Peyer's patch (tissue), 4 donors: Measurements from ENCODE around the gene ARPP21. TPM values are rescaled to one million over a fixed set of nuclear protein-coding genes. Genes with fewer than 3 reads are reported as not detected.
"Not testable (repeated sequence)": the region's sequence is repeated elsewhere in the genome, so short reads cannot be mapped to it uniquely, and the experiment has no call there.

Experiments used
- DNase-seq, 3 donors: peaks; one replicate each; pipeline ENCODE4 v3.0.0-alpha.2; 2017 to 2019
- H3K27ac ChIP-seq, 4 donors: fragments of 200-600 bp; sonication (generic); one replicate each; pipeline ENCODE4 v1.5.1; 2016 to 2019
- H3K27me3 ChIP-seq, 2 donors: fragments of 200-600 bp; sonication (generic); one replicate each; pipeline ENCODE4 v1.5.1; 2019
- H3K36me3 ChIP-seq, 3 donors: fragments of 200-600 bp; sonication (generic); one replicate each; pipeline ENCODE4 v1.5.1; 2016 to 2019
- H3K4me1 ChIP-seq, 4 donors: fragments of 200-600 bp; sonication (generic); one replicate each; pipeline ENCODE4 v1.5.1; 2016 to 2019
- H3K4me3 ChIP-seq, 4 donors: fragments of 200-600 bp; sonication (generic); 1 replicate in 3 of 4; 2 replicates in 1 of 4; pipeline ENCODE4 v1.5.1; 2016 to 2019; ENCODE audit warnings: mild to moderate bottlenecking in 1 of 4
- H3K9me3 ChIP-seq, 4 donors: fragments of 200-600 bp; sonication (generic); one replicate each; pipeline ENCODE4 v1.5.1; 2016 to 2019; ENCODE audit warnings: mild to moderate bottlenecking in 1 of 4
- CTCF ChIP-seq, 6 experiments: fragments of 450-650 bp in 4 of 6; fragments of 200-600 bp in 2 of 6; sonication (generic) in 1 of 6; IDR thresholded peaks; one replicate each; pipeline ENCODE4 v1.5.1; 2017 to 2019; ENCODE audit warnings: antibody characterized with exemption in 6 of 6, mild to moderate bottlenecking in 3 of 6, moderate library complexity in 1 of 6
- POLR2A ChIP-seq, 2 donors: fragments of 450-650 bp; IDR thresholded peaks; one replicate each; pipeline ENCODE4 v1.5.1; 2017; ENCODE audit warnings: antibody characterized with exemption in 2 of 2, mild to moderate bottlenecking in 2 of 2, moderate library complexity in 2 of 2
- total RNA-seq, 4 donors: library from RNA; depleted of rRNA; stranded (reverse); fragments of >200 nt; gene quantifications; one replicate each; pipeline ENCODE4 v1.1.0, GENCODE V29; 2016

The ARPP21 gene
- total RNA-seq, 4 donors from 2014 or later: 0.27 TPM; not detected in 3

- H3K9me3 ChIP-seq: no peaks in the 10 kb centered on the region
- DNase-seq: no peak
- no peak overlapping the region for H3K4me3 ChIP-seq
- no peak for TF ChIP-seq CTCF (IDR thresholded peaks at IDR 0.05)
- no peak for TF ChIP-seq POLR2A (IDR thresholded peaks at IDR 0.05)
- no peaks in the 10 kb centered on the region for H3K4me1 ChIP-seq
- no peaks in the 10 kb centered on the region for H3K27me3 ChIP-seq
- H3K36me3 ChIP-seq: no peaks in the 10 kb centered on the region
- no peak overlapping the region for H3K27ac ChIP-seq
Observed at GRCh38 chr3:35789042-35789831, 149.9 kb downstream of the ARPP21 start.

DNA sequence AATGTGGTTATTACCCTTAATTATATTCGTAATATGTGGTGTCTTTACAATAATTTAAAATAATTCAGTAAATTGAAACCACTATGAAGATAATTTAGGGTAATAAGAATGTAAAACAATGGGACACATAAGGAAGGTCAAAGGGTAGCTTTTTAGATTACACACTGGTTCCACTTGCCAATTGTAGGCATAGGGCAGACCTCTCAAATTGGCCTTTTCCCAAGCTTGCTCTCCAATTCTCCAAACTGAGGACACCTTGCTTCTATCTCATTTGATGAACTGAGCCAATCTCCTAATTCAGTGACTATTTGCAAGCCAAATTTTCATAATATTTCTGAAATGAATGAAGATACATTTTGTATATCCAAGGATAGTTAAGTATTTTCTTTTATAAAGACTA lies 151.4 kb downstream of the ARPP21 start:
- Histone ChIP-seq H3K27ac (no peak overlapping the region), H3K9me3 (no peaks in the 10 kb centered on the region), H3K36me3 (no peaks in the 10 kb centered on the region), H3K27me3 (no peaks in the 10 kb centered on the region), H3K4me1 (no peaks in the 10 kb centered on the region), H3K4me3 (no peak overlapping the region)
- TF ChIP-seq CTCF (IDR thresholded peaks at IDR 0.05) (no peak), POLR2A (IDR thresholded peaks at IDR 0.05) (no peak)
- DNase-seq: no peak

GRCh38 chr3:35793667-35794066 lies 154.3 kb downstream of the ARPP21 start:
- Histone ChIP-seq H3K4me1 (no peaks in the 10 kb centered on the region), H3K36me3 (no peaks in the 10 kb centered on the region), H3K27ac (no peak overlapping the region), H3K4me3 (no peak overlapping the region), H3K27me3 (no peaks in the 10 kb centered on the region), H3K9me3 (no peaks in the 10 kb centered on the region)
- no peak for TF ChIP-seq POLR2A (IDR thresholded peaks at IDR 0.05)
- TF ChIP-seq CTCF (IDR thresholded peaks at IDR 0.05): no peak
- DNase-seq: no peak

DNA sequence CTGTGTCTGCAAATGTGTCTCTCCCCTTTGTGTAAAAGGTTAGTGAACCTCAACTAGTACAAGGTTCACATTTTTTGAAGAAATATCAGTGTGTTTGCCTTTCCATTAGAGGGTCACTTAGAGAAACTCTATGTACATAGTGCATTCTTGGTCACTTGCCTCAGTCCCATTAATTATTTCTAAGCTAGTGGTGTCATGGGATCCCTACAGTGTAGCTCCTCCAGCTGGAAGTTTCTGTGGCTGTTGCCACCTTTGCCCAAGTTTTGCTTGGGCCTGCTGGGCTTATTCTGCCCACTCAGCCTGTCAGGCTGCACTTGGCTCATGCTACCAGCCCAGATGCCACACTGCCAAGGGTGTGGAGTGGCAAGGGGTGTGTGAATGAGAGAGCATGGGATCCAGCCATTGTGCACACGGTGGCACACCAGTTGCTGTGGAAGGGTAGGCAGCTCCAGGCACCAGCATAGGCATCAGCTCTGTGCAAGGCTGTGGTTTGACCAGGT lies 161.7 kb downstream of the ARPP21 start:
- H3K27ac ChIP-seq: no peak overlapping the region
- no peak for DNase-seq

GRCh38 chr3:35814531-35814930 lies 175.2 kb downstream of the ARPP21 start:
- TF ChIP-seq POLR2A (IDR thresholded peaks at IDR 0.05) (no peak), CTCF (IDR thresholded peaks at IDR 0.05) (no peak)
- Histone ChIP-seq H3K27ac (no peak overlapping the region), H3K36me3 (no peaks in the 10 kb centered on the region), H3K4me3 (no peak overlapping the region), H3K27me3 (no peaks in the 10 kb centered on the region), H3K4me1 (no peaks in the 10 kb centered on the region), H3K9me3 (no peaks in the 10 kb centered on the region)
- DNase-seq: no peak

More for the DNA sequence above, 161.7 kb downstream of the ARPP21 start:
- TF ChIP-seq CTCF (IDR thresholded peaks at IDR 0.05) (no peak), POLR2A (IDR thresholded peaks at IDR 0.05) (no peak)
- no peaks in the 10 kb centered on the region for H3K27me3 ChIP-seq
- no peaks in the 10 kb centered on the region for H3K4me1 ChIP-seq
- no peak overlapping the region for H3K4me3 ChIP-seq
- no peaks in the 10 kb centered on the region for H3K9me3 ChIP-seq
- H3K36me3 ChIP-seq: no peaks in the 10 kb centered on the region

- not testable (repeated sequence) for H3K9me3 ChIP-seq, H3K36me3 ChIP-seq, H3K4me3 ChIP-seq, H3K27ac ChIP-seq, H3K27me3 ChIP-seq, DNase-seq, H3K4me1 ChIP-seq
Observed at GRCh38 chr3:35815796-35816195, 176.5 kb downstream of the ARPP21 start.
